H1 (cell line): ENCODE data around the gene NLRP6. TPM values are rescaled to one million over a fixed set of nuclear protein-coding genes. Genes with fewer than 3 reads are reported as not detected.

ENCODE experiments used
- RNF2 ChIP-seq: fragments of 200-900, 300-1000 bp; sonication (generic); IDR thresholded peaks from 2 replicates; pipeline ENCODE4 v1.7.1; 2016; ENCODE audit warnings: borderline replicate concordance, low read depth, mild to moderate bottlenecking, antibody characterized with exemption, low read length; ENCODE audit not compliant: poor library complexity, severe bottlenecking; ENCODE audit errors: missing control alignments
- SIX5 ChIP-seq: IDR thresholded peaks from 2 replicates; pipeline ENCODE4 v1.6.1; 2011; ENCODE audit warnings: mild to moderate bottlenecking, low read depth, low read length
- polyA plus RNA-seq, 7 experiments: library from polyadenylated mRNA; depleted of rRNA in 3 of 7; stranded (reverse) in 5 of 7; unstranded in 2 of 7; fragments of >200 nt in 5 of 7; fragments of 200-250 nt in 2 of 7; gene quantifications; 1 replicate in 5 of 7; 2 replicates in 1 of 7; 4 replicates in 1 of 7; pipeline versions ENCODE4 v1.2.1 to v1.2.3, GENCODE V29; 2011 to 2013; ENCODE audit warnings: missing spikeins in 2 of 7, mixed read lengths in 2 of 7
- total RNA-seq: library from RNA; stranded (reverse); fragmentation: NEBNext Ultra II Directional; extraction: Animal tissue kit (Norgen Biotek cat#: 25700); gene quantifications from 2 replicates; pipeline ENCODE4 v1.2.1, GENCODE V29; 2021

NLRP6 gene
- total and polyA plus RNA-seq, 2 of the 8 experiments (the other 6 are each of a cell fraction or from before 2014, with no cell fraction given), result not detected

DNA sequence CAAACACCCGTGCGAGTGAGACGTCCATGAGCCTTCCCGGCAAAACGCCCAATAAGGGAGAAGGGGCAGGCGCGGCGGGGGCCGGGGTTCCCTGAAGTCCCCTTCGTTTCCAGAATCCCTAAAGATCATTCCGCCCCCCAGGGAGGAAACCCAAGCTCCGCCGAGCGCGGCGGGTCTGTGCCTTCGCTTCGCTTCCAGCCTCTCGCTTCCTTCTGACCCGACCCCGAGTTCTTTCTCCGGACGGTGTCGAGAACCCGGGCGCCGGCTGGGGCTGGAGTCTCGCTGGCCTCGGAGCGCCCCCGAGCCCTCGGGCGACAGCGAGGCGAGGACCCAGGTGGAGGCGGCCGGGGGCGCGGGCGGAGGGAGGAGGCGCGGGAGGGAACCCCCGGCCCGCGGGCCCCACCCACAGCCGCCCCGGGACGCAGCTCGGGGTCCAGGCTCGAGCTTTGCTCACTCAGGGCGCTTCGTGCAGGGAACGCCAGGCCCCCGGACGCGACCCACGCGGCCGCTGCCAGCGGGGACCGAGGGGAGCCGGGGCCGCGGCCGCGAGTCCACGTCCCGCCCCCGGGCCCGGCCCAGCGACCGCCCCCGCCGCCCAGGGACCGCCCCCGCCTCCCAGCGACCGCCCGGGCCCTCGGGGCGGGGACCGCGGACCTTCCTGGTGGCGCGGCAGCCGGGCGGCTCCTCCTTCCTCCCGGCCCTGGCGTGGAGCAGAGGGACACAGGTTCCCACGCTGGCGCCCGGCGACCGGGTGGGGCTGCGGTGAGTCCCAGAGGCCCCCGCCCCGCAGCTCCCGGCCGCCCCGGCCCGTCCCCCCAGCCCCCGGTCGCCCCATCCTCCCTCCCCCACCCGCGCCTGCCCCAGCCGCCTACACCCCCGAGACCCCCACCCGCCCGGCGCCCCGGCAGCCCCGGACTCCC, 10.5 kb downstream of the NLRP6 start, which contains the start of gene PGGHG (continued):
- peak; percentile 48 for TF ChIP-seq RNF2
- TF ChIP-seq SIX5, result no peak
